GM12878 (cell line): Measurements from ENCODE around the gene NFATC2. TPM values are rescaled to one million over a fixed set of nuclear protein-coding genes. Genes with fewer than 3 reads are reported as not detected.

ENCODE experiments used
- ATAC-seq: fragments of 200-7000 bp; cut with Tn5 transposase; 3 replicates; pipeline ENCODE4 v1.9.1; 2020; ENCODE audit warnings: mild to moderate bottlenecking, moderate library complexity
- BruUV-seq: library from RNA; stranded (reverse); fragments of 400-500 nt; replicated peaks from 2 replicates; lab custom pipeline; 2021; lab: Mats Ljungman, UMichigan
- CTCF ChIA-PET: fragments of 300-600 bp; sonication (Branson Sonifier 250); formaldehyde crosslinking; extraction: SDS; loops from one replicate; lab custom pipeline; 2021; ENCODE audit warnings: inconsistent platforms; lab: Yijun Ruan, JAX
- POLR2A ChIA-PET: fragments of 350-600 bp; formaldehyde crosslinking; extraction: SDS; loops from one replicate; lab custom pipeline; 2021; ENCODE audit warnings: inconsistent platforms; lab: Charles Lee
- RAD21 ChIA-PET: fragments of 300-600 bp; sonication (Branson Sonifier 250); formaldehyde crosslinking; loops from one replicate; lab custom pipeline; 2023; ENCODE audit warnings: antibody characterized with exemption; ENCODE audit not compliant: unreplicated experiment; lab: Charles Lee
- SMC1A ChIA-PET: fragments of 300-600 bp; sonication (Branson Sonifier 250); formaldehyde crosslinking; loops from one replicate; lab custom pipeline; 2023; ENCODE audit not compliant: unreplicated experiment, uncharacterized antibody; lab: Charles Lee
- DNase-seq: peaks from one replicate; pipeline ENCODE4 v3.0.0-alpha.2; 2011; ENCODE audit warnings: low read depth, low spot score
- FAIRE-seq: peaks from 3 replicates; lab custom pipeline; 2011; peaks lifted over from hg19 to GRCh38; lab: Jason Lieb, UNC
- H2AFZ ChIP-seq: 2 replicates; pipeline ENCODE4 v1.6.0; 2011; ENCODE audit warnings: low read depth, low read length, control low read depth; ENCODE audit not compliant: control insufficient read depth
- H3K27ac ChIP-seq: 2 replicates; pipeline ENCODE4 v1.5.1; 2011; ENCODE audit warnings: control low read depth; ENCODE audit not compliant: control insufficient read depth, insufficient read depth
- H3K27me3 ChIP-seq, 2 experiments: replicated peaks in 1 of 2; 2 replicates each; pipeline versions ENCODE4 v1.6.0 to v1.6.1; 2011; ENCODE audit warnings: low read length in 1 of 2; ENCODE audit not compliant: control insufficient read depth in 2 of 2, insufficient read depth in 2 of 2
- H3K36me3 ChIP-seq, 2 experiments: 2 replicates each; pipeline ENCODE4 v1.5.1; 2011; ENCODE audit warnings: low read length in 1 of 2; ENCODE audit not compliant: control insufficient read depth in 2 of 2, insufficient read depth in 2 of 2
- H3K4me1 ChIP-seq: 2 replicates; pipeline ENCODE4 v1.6.1; 2011; ENCODE audit warnings: mild to moderate bottlenecking, low read length, moderate library complexity, mixed read lengths; ENCODE audit not compliant: control insufficient read depth, insufficient read depth
- H3K4me2 ChIP-seq: 2 replicates; pipeline ENCODE4 v1.6.0; 2011; ENCODE audit warnings: control low read depth; ENCODE audit not compliant: control insufficient read depth, insufficient read depth
- H3K4me3 ChIP-seq: fragments of 200-600 bp; sonication (generic); 2 replicates; pipeline ENCODE4 v1.5.1; 2016
- H3K79me2 ChIP-seq: 2 replicates; pipeline ENCODE4 v1.6.0; 2011; ENCODE audit warnings: low read length; ENCODE audit not compliant: control insufficient read depth, insufficient read depth
- H3K9ac ChIP-seq: 2 replicates; pipeline ENCODE4 v1.8.0; 2011; ENCODE audit warnings: low read length, control low read depth, mixed read lengths; ENCODE audit not compliant: control insufficient read depth, insufficient read depth
- H3K9me3 ChIP-seq: replicated peaks from 3 replicates; pipeline ENCODE4 v1.5.1; 2011; ENCODE audit warnings: mild to moderate bottlenecking, low read length; ENCODE audit not compliant: control insufficient read depth, insufficient read depth
- H4K20me1 ChIP-seq: 2 replicates; pipeline ENCODE4 v1.6.0; 2011; ENCODE audit not compliant: control insufficient read depth, insufficient read depth
- ATF7 ChIP-seq: fragments of 450-650 bp; IDR thresholded peaks from 2 replicates; pipeline ENCODE4 v1.6.1; 2016; ENCODE audit warnings: low read depth, mild to moderate bottlenecking
- FOS ChIP-seq: IDR thresholded peaks from 3 replicates; pipeline ENCODE4 v1.6.1; 2011; ENCODE audit warnings: borderline replicate concordance; ENCODE audit not compliant: insufficient read length; ENCODE audit errors: extremely low read depth
- HDAC2 ChIP-seq: fragments of 200-600 bp; sonication (generic); IDR thresholded peaks from 2 replicates; pipeline ENCODE4 v1.6.1; 2017
- MEF2A ChIP-seq: IDR thresholded peaks from 2 replicates; pipeline ENCODE4 v1.6.1; 2011; ENCODE audit warnings: low read depth, mild to moderate bottlenecking, low read length, moderate library complexity; ENCODE audit not compliant: insufficient read depth
- NRF1 ChIP-seq: conservative IDR thresholded peaks from 2 replicates; pipeline ENCODE4 v1.6.1; 2011; ENCODE audit warnings: mild to moderate bottlenecking, low read depth, low read length, improper control_type of control experiment
- RCOR1 ChIP-seq: conservative IDR thresholded peaks from 2 replicates; pipeline ENCODE4 v1.6.1; 2012; ENCODE audit warnings: low read depth, low read length, improper control_type of control experiment
- SREBF1 ChIP-seq: IDR thresholded peaks from 2 replicates; pipeline ENCODE4 v1.6.1; 2012; ENCODE audit warnings: mild to moderate bottlenecking, low read length
- YBX1 ChIP-seq: fragments of 450-650 bp; IDR thresholded peaks from 2 replicates; pipeline ENCODE4 v1.6.1; 2016; ENCODE audit warnings: antibody characterized with exemption
- WGBS: methylation state at CpG from one replicate; pipeline ENCODE4 v1.1.6; 2016; ENCODE audit warnings: low lambda C conversion rate; ENCODE audit not compliant: insufficient replicate concordance, insufficient coverage; ENCODE audit errors: missing lambda C conversion rate; 5-methylcytosine and 5-hydroxymethylcytosine counted together
- in situ Hi-C: fragments of 300-500 bp; cut with MboI; formaldehyde crosslinking; loops from 9 replicates; pipeline ENCODE4 v1.14.3; 2018; ENCODE audit warnings: mixed read lengths
- intact Hi-C: fragments of 100-400 bp; cut with micrococcal nuclease; formaldehyde crosslinking; loops from one replicate; pipeline ENCODE4 v1.14.2; 2022; ENCODE audit not compliant: unreplicated experiment
- polyA plus RNA-seq, 11 experiments: library from polyadenylated mRNA; depleted of rRNA in 4 of 11; unstranded in 6 of 11; stranded (reverse) in 5 of 11; fragments of >200 nt; fragmentation: Nextera tagmentation in 4 of 11; fragmentation: Illumina TruSeq in 1 of 11; extraction: Ambion mirVana in 4 of 11; extraction: Trizol in 1 of 11; gene quantifications; 1 replicate in 1 of 11; 2 replicates in 10 of 11; pipeline versions ENCODE4 v1.2.1 to v1.2.3, GENCODE V29; 2011 to 2016; ENCODE audit warnings: inconsistent platforms in 2 of 11, missing spikeins in 2 of 11, low read depth in 1 of 11
- total RNA-seq, 4 experiments: library from RNA; depleted of rRNA in 3 of 4; stranded (reverse); fragments of >200 nt in 3 of 4; fragmentation: Illumina TruSeq in 1 of 4; extraction: Trizol in 1 of 4; gene quantifications; 2 replicates each; pipeline versions ENCODE4 v1.2.1 to v1.2.3, GENCODE V29; 2013 to 2021

The NFATC2 gene
- total and polyA plus RNA-seq, 10 of the 15 experiments (the other 5 are each of a cell fraction or from before 2014, with no cell fraction given), result 3.3 to 20.0 (median 7.3) TPM

DNA sequence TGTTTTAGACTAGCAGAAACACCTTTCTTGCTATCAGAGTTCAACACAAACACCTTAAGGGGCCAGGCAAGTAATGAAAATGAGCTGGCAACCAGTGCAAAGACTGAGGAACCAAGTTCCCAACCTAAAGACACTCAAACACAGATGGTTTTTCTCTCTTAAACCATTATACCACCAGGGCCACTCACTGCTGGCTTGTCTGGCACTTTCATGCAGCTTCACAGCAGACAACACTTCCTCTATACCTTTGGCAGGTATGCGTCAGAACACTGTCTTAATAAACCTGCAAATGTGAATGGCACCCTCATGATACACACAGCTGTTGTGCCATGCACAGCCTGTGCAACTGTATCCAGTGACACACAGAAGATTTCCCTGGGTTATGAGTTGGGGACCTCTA, 41.6 kb downstream of the NFATC2 start:
- no peaks in the 10 kb centered on the region; the same call in 2 of the 3 replicates for H3K9me3 ChIP-seq
- ChIA-PET POLR2A (no interaction called here), SMC1A (interaction anchor here (1.0 to 3.5 kb wide), 7 partner anchors 11 to 99 kb away, joined by 3 to 13 read pairs (median 5); no protein-coding TSS in a partner anchor), RAD21 (interaction anchor here (1.0 to 1.7 kb wide), 5 partner anchors 40 to 115 kb away, joined by 3 to 6 read pairs (median 5); partner anchors contain the start of gene NFATC2)
- H3K4me2 ChIP-seq, result no peak overlapping the region
- 50% methylated on average over 1 of the region's 1 CpG for WGBS
- FAIRE-seq, result no peak
- no peaks in the 10 kb centered on the region for H3K27me3 ChIP-seq
- peaks cover 48% of the 10 kb centered on the region for H3K4me1 ChIP-seq
- H3K27ac ChIP-seq, result no peak overlapping the region
- H4K20me1 ChIP-seq, result no peaks in the 10 kb centered on the region
- no peak overlapping the region for H2AFZ ChIP-seq
- H3K9ac ChIP-seq, result no peak overlapping the region
- no peak overlapping the region for H3K4me3 ChIP-seq
- in situ Hi-C loops (no loop called here), intact Hi-C loops (no loop called here)
- H3K79me2 ChIP-seq, result peaks cover 10% of the 10 kb centered on the region
- ATAC-seq, result no peak
- no peak for DNase-seq
- H3K36me3 ChIP-seq, result peaks cover 5 to 8% of the 10 kb centered on the region in 2 experiments; a peak in 2 of 4 replicates
- TF ChIP-seq ATF7 (no peak), MEF2A (no peak), FOS (no peak), HDAC2 (no peak), NRF1 (no peak), SREBF1 (no peak), YBX1 (no peak), RCOR1 (no peak)
- TF ChIP-seq, all 136 proteins: peak for 0
- BruUV-seq, result no TSS peak
- CTCF ChIA-PET, result interaction anchor here (1.7 kb wide), 1 partner anchor 65 kb away, joined by 3 read pairs; no protein-coding TSS in a partner anchor
